Activated naive CD8-positive, alpha-beta T cell treated with anti-CD3 and anti-CD28 coated beads, Interleukin-2, amount 10 ng/mL, durations not matched to agents 7 days and 5 days (primary cell): ENCODE results near the gene CASQ2. TPM values are rescaled to one million over a fixed set of nuclear protein-coding genes. Genes with fewer than 3 reads are reported as not detected.

Experiments
- ATAC-seq: fragments of 150-1000 bp; cut with Tn5 transposase; one replicate; pipeline ENCODE4 v1.10.0; 2021; ENCODE audit warnings: low read depth, moderate library complexity
- POLR2A ChIA-PET: fragments of 350-600 bp; sonication (Branson Sonifier 250); formaldehyde crosslinking; loops from one replicate; lab custom pipeline; 2021; ENCODE audit warnings: antibody characterized with exemption; lab: Charles Lee
- DNase-seq: peaks from one replicate; pipeline ENCODE4 v3.0.0; 2021
- H3K27ac Mint-ChIP-seq: one replicate; pipeline ENCODE4 v1.8.0; 2022; ENCODE audit warnings: mild to moderate bottlenecking, mixed read lengths
- H3K27me3 Mint-ChIP-seq: one replicate; pipeline ENCODE4 v1.8.0; 2022; ENCODE audit warnings: mild to moderate bottlenecking, moderate library complexity, mixed read lengths
- H3K36me3 Mint-ChIP-seq: one replicate; pipeline ENCODE4 v1.8.0; 2021; ENCODE audit warnings: mild to moderate bottlenecking, mixed read lengths
- H3K4me1 Mint-ChIP-seq: one replicate; pipeline ENCODE4 v1.8.0; 2021; ENCODE audit warnings: mixed read lengths
- H3K4me3 Mint-ChIP-seq: one replicate; pipeline ENCODE4 v1.8.0; 2022; ENCODE audit warnings: mild to moderate bottlenecking, moderate library complexity, mixed read lengths
- H3K9me3 Mint-ChIP-seq: one replicate; pipeline ENCODE4 v1.8.0; 2021; ENCODE audit warnings: mixed read lengths
- total RNA-seq, 2 experiments: library from RNA; stranded (reverse); gene quantifications; one replicate each; pipeline ENCODE4 v1.2.3, GENCODE V29; 2021

Gene CASQ2
- total RNA-seq, 2 experiments from 2014 or later, result not detected

- POLR2A ChIA-PET, result no interaction called here
- peaks cover 2% of the 10 kb centered on the region for H3K27me3 Mint-ChIP-seq
- ATAC-seq, result no peak
- H3K27ac Mint-ChIP-seq, result no peak overlapping the region
- no peak overlapping the region for H3K4me3 Mint-ChIP-seq
- H3K9me3 Mint-ChIP-seq, result no peaks in the 10 kb centered on the region
- no peak for DNase-seq
- peaks cover 4% of the 10 kb centered on the region for H3K4me1 Mint-ChIP-seq
- peaks cover 19% of the 10 kb centered on the region for H3K36me3 Mint-ChIP-seq
Measured at GRCh38 chr1:115669002-115669673, 99.4 kb downstream of the CASQ2 start.

- ATAC-seq, result no peak
- no peak for DNase-seq
- Mint-ChIP-seq H3K27ac (no peak overlapping the region), H3K36me3 (peaks cover 24% of the 10 kb centered on the region), H3K4me3 (no peak overlapping the region), H3K4me1 (peaks cover 4% of the 10 kb centered on the region), H3K9me3 (no peaks in the 10 kb centered on the region), H3K27me3 (peaks cover 2% of the 10 kb centered on the region)
- POLR2A ChIA-PET, result no interaction called here
Measured at GRCh38 chr1:115668579-115668978, 99.9 kb downstream of the CASQ2 start.

GRCh38 chr1:115666702-115667101, 101.8 kb downstream of the CASQ2 start:
- DNase-seq (no peak), ATAC-seq (no peak)
- Mint-ChIP-seq H3K4me3 (no peak overlapping the region), H3K27ac (no peak overlapping the region), H3K9me3 (no peaks in the 10 kb centered on the region), H3K36me3 (peaks cover 24% of the 10 kb centered on the region), H3K27me3 (peaks cover 2% of the 10 kb centered on the region), H3K4me1 (peaks cover 4% of the 10 kb centered on the region)
- POLR2A ChIA-PET, result no interaction called here

GRCh38 chr1:115666206-115666605, 102.3 kb downstream of the CASQ2 start:
- no peak overlapping the region for H3K4me3 Mint-ChIP-seq
- peaks cover 4% of the 10 kb centered on the region for H3K4me1 Mint-ChIP-seq
- peaks cover 2% of the 10 kb centered on the region for H3K27me3 Mint-ChIP-seq
- H3K9me3 Mint-ChIP-seq, result no peaks in the 10 kb centered on the region
- DNase-seq (no peak), ATAC-seq (no peak)
- POLR2A ChIA-PET, result no interaction called here
- H3K27ac Mint-ChIP-seq, result no peak overlapping the region
- H3K36me3 Mint-ChIP-seq, result peaks cover 24% of the 10 kb centered on the region

- POLR2A ChIA-PET, result no interaction called here
- DNase-seq (no peak), ATAC-seq (no peak)
- Mint-ChIP-seq H3K27ac (no peak overlapping the region), H3K36me3 (peaks cover 24% of the 10 kb centered on the region), H3K4me3 (no peak overlapping the region), H3K9me3 (no peaks in the 10 kb centered on the region), H3K4me1 (peaks cover 4% of the 10 kb centered on the region), H3K27me3 (peaks cover 1% of the 10 kb centered on the region)
Measured at GRCh38 chr1:115665319-115666096, 103.0 kb downstream of the CASQ2 start.

GRCh38 chr1:115661157-115661556, 107.4 kb downstream of the CASQ2 start:
- no peak for DNase-seq
- no peak overlapping the region for H3K27ac Mint-ChIP-seq
- POLR2A ChIA-PET, result no interaction called here
- H3K9me3 Mint-ChIP-seq, result no peaks in the 10 kb centered on the region
- no peak overlapping the region for H3K4me3 Mint-ChIP-seq
- H3K27me3 Mint-ChIP-seq, result no peaks in the 10 kb centered on the region
- H3K4me1 Mint-ChIP-seq, result no peaks in the 10 kb centered on the region
- no peak for ATAC-seq
- peaks cover 30% of the 10 kb centered on the region for H3K36me3 Mint-ChIP-seq

GRCh38 chr1:115660151-115660550, 108.4 kb downstream of the CASQ2 start:
- Mint-ChIP-seq H3K4me1 (peaks cover 4% of the 10 kb centered on the region), H3K4me3 (no peak overlapping the region), H3K36me3 (peaks cover 32% of the 10 kb centered on the region)

GRCh38 chr1:115658646-115659045, 109.9 kb downstream of the CASQ2 start:
- peaks cover 29% of the 10 kb centered on the region for H3K36me3 Mint-ChIP-seq
- POLR2A ChIA-PET, result no interaction called here
- no peaks in the 10 kb centered on the region for H3K27me3 Mint-ChIP-seq

More at GRCh38 chr1:115660151-115660550, 108.4 kb downstream of the CASQ2 start:
- no peak for DNase-seq
- POLR2A ChIA-PET, result interaction anchor here (1.1 kb wide), 1 partner anchor 18 kb away, joined by 3 read pairs; the partner anchor contains the start of gene VANGL1
- no peaks in the 10 kb centered on the region for H3K9me3 Mint-ChIP-seq
- no peak for ATAC-seq
- no peak overlapping the region for H3K27ac Mint-ChIP-seq
- H3K27me3 Mint-ChIP-seq, result no peaks in the 10 kb centered on the region

GRCh38 chr1:115656461-115657077, 111.9 kb downstream of the CASQ2 start:
- POLR2A ChIA-PET, result no interaction called here
- Mint-ChIP-seq H3K36me3 (peaks cover 38% of the 10 kb centered on the region), H3K9me3 (no peaks in the 10 kb centered on the region), H3K27me3 (no peaks in the 10 kb centered on the region), H3K27ac (no peak overlapping the region), H3K4me3 (no peak overlapping the region), H3K4me1 (peaks cover 10% of the 10 kb centered on the region)
- ATAC-seq, result no peak
- DNase-seq, result no peak

More at GRCh38 chr1:115658646-115659045, 109.9 kb downstream of the CASQ2 start:
- Mint-ChIP-seq H3K27ac (no peak overlapping the region), H3K9me3 (no peaks in the 10 kb centered on the region), H3K4me3 (no peak overlapping the region), H3K4me1 (peaks cover 10% of the 10 kb centered on the region)
- DNase-seq (no peak), ATAC-seq (no peak)

- no peak for ATAC-seq
- DNase-seq, result no peak
- peaks cover 38% of the 10 kb centered on the region for H3K36me3 Mint-ChIP-seq
- no peak overlapping the region for H3K4me3 Mint-ChIP-seq
- no peak overlapping the region for H3K27ac Mint-ChIP-seq
- POLR2A ChIA-PET, result interaction anchor here (2.3 kb wide), 1 partner anchor 13 kb away, joined by 4 read pairs; no protein-coding TSS in a partner anchor
- H3K27me3 Mint-ChIP-seq, result no peaks in the 10 kb centered on the region
- H3K4me1 Mint-ChIP-seq, result peaks cover 10% of the 10 kb centered on the region
- H3K9me3 Mint-ChIP-seq, result no peaks in the 10 kb centered on the region
Measured at GRCh38 chr1:115655916-115656315, 112.6 kb downstream of the CASQ2 start.

GRCh38 chr1:115655306-115655663, 113.2 kb downstream of the CASQ2 start:
- no peak for DNase-seq
- ATAC-seq, result no peak
- peaks cover 38% of the 10 kb centered on the region for H3K36me3 Mint-ChIP-seq
- no peak overlapping the region for H3K4me3 Mint-ChIP-seq
- H3K27ac Mint-ChIP-seq, result no peak overlapping the region
- no peaks in the 10 kb centered on the region for H3K9me3 Mint-ChIP-seq
- H3K4me1 Mint-ChIP-seq, result peaks cover 10% of the 10 kb centered on the region
- POLR2A ChIA-PET, result interaction anchor here (2.3 kb wide), 1 partner anchor 12 kb away, joined by 4 read pairs; no protein-coding TSS in a partner anchor
- H3K27me3 Mint-ChIP-seq, result no peaks in the 10 kb centered on the region

- no peak overlapping the region for H3K4me3 Mint-ChIP-seq
- POLR2A ChIA-PET, result interaction anchor here (0.7 to 2.3 kb wide), 2 partner anchors 12 to 127 kb away, joined by 4 read pairs; no protein-coding TSS in a partner anchor
- no peak overlapping the region for H3K27ac Mint-ChIP-seq
Measured at GRCh38 chr1:115654663-115655305, 113.7 kb downstream of the CASQ2 start.

GRCh38 chr1:115654125-115654524, 114.4 kb downstream of the CASQ2 start:
- ATAC-seq, result no peak
- DNase-seq, result no peak
- no peaks in the 10 kb centered on the region for H3K27me3 Mint-ChIP-seq
- POLR2A ChIA-PET, result interaction anchor here (0.7 to 2.3 kb wide), 2 partner anchors 11 to 128 kb away, joined by 4 read pairs; no protein-coding TSS in a partner anchor
- H3K4me1 Mint-ChIP-seq, result peaks cover 14% of the 10 kb centered on the region
- H3K9me3 Mint-ChIP-seq, result no peaks in the 10 kb centered on the region
- H3K4me3 Mint-ChIP-seq, result no peak overlapping the region
- H3K36me3 Mint-ChIP-seq, result peaks cover 33% of the 10 kb centered on the region
- H3K27ac Mint-ChIP-seq, result no peak overlapping the region

More at GRCh38 chr1:115654663-115655305, 113.7 kb downstream of the CASQ2 start:
- Mint-ChIP-seq H3K9me3 (no peaks in the 10 kb centered on the region), H3K4me1 (peaks cover 10% of the 10 kb centered on the region), H3K27me3 (no peaks in the 10 kb centered on the region), H3K36me3 (peaks cover 36% of the 10 kb centered on the region)
- DNase-seq (no peak), ATAC-seq (no peak)
